ENCODE results near the gene RDH8. TPM values are rescaled to one million over a fixed set of nuclear protein-coding genes. Genes with fewer than 3 reads are reported as not detected.
A peak's percentile ranks its signal among the peaks of the same experiment; 100 is the strongest.

Gene RDH8
- total and polyA plus RNA-seq, 2 experiments from 2014 or later: not detected

GRCh38 chr19:10037367-10037766 is 24.1 kb downstream of the RDH8 start:
- TF ChIP-seq CTCF (IDR thresholded peaks at IDR 0.05; ENCODE audit: poor library complexity): no peak
- no peak for TF ChIP-seq EZH2 (IDR thresholded peaks at IDR 0.05; ENCODE audit: borderline replicate concordance)
- no peak for TF ChIP-seq EZH2phosphoT487 (IDR thresholded peaks at IDR 0.05; ENCODE audit: low read depth, severe bottlenecking, unreplicated experiment)
- no peaks in the 10 kb centered on the region for H3K9me3 ChIP-seq (ENCODE audit: low read depth)
- H3K79me2 ChIP-seq: no peaks in the 10 kb centered on the region
- H3K9me2 ChIP-seq (replicated peaks; ENCODE audit: insufficient read depth): no peaks in the 10 kb centered on the region
- no peaks in the 10 kb centered on the region for H4K20me1 ChIP-seq (ENCODE audit: insufficient read depth, poor library complexity, severe bottlenecking)
- H3K27ac ChIP-seq: no peak overlapping the region
- H3K4me2 ChIP-seq: no peak overlapping the region
- no peak for DNase-seq (ENCODE audit: low spot score)
- no peak overlapping the region for H2AFZ ChIP-seq
- peaks cover 11% of the 10 kb centered on the region for H3K27me3 ChIP-seq
- 58% methylated on average over 4 of the region's 4 CpGs for WGBS (ENCODE audit: low lambda C conversion rate, missing lambda C conversion rate)
- H3K4me1 ChIP-seq (ENCODE audit: insufficient read depth): no peaks in the 10 kb centered on the region
- no peaks in the 10 kb centered on the region for H3K36me3 ChIP-seq (replicated peaks; ENCODE audit: insufficient read depth, low read depth)
- H3K4me3 ChIP-seq: no peak overlapping the region

- no peaks in the 10 kb centered on the region for H4K20me1 ChIP-seq (ENCODE audit: insufficient read depth, poor library complexity, severe bottlenecking)
- 60% methylated on average over 5 of the region's 5 CpGs for WGBS (ENCODE audit: low lambda C conversion rate, missing lambda C conversion rate)
- DNase-seq (ENCODE audit: low spot score): peak; percentile 40
Observed at GRCh38 chr19:10037809-10038208, 24.5 kb downstream of the RDH8 start.

GRCh38 chr19:10043286-10043927 is 30.1 kb downstream of the RDH8 start:
- Histone ChIP-seq H3K9me3 (ENCODE audit: low read depth) (no peaks in the 10 kb centered on the region), H3K4me1 (ENCODE audit: insufficient read depth) (no peaks in the 10 kb centered on the region), H2AFZ (no peak overlapping the region), H3K36me3 (replicated peaks; ENCODE audit: insufficient read depth, low read depth) (no peaks in the 10 kb centered on the region), H3K79me2 (no peaks in the 10 kb centered on the region), H3K27me3 (no peaks in the 10 kb centered on the region), H3K4me3 (no peak overlapping the region), H3K9me2 (replicated peaks; ENCODE audit: insufficient read depth) (no peaks in the 10 kb centered on the region), H3K4me2 (no peak overlapping the region), H3K27ac (no peak overlapping the region), H4K20me1 (ENCODE audit: insufficient read depth, poor library complexity, severe bottlenecking) (no peaks in the 10 kb centered on the region)
- WGBS (ENCODE audit: low lambda C conversion rate, missing lambda C conversion rate): 83% methylated on average over 4 of the region's 4 CpGs
- DNase-seq (ENCODE audit: low spot score): no peak
- TF ChIP-seq EZH2 (IDR thresholded peaks at IDR 0.05; ENCODE audit: borderline replicate concordance) (no peak), CTCF (IDR thresholded peaks at IDR 0.05; ENCODE audit: poor library complexity) (no peak), EZH2phosphoT487 (IDR thresholded peaks at IDR 0.05; ENCODE audit: low read depth, severe bottlenecking, unreplicated experiment) (no peak)

More at GRCh38 chr19:10037809-10038208, 24.5 kb downstream of the RDH8 start:
- TF ChIP-seq CTCF (IDR thresholded peaks at IDR 0.05; ENCODE audit: poor library complexity) (no peak), EZH2phosphoT487 (IDR thresholded peaks at IDR 0.05; ENCODE audit: low read depth, severe bottlenecking, unreplicated experiment) (no peak), EZH2 (IDR thresholded peaks at IDR 0.05; ENCODE audit: borderline replicate concordance) (no peak)
- Histone ChIP-seq H3K9me2 (replicated peaks; ENCODE audit: insufficient read depth) (no peaks in the 10 kb centered on the region), H3K79me2 (no peaks in the 10 kb centered on the region), H3K4me3 (no peak overlapping the region), H3K36me3 (replicated peaks; ENCODE audit: insufficient read depth, low read depth) (no peaks in the 10 kb centered on the region), H3K27me3 (peaks cover 7% of the 10 kb centered on the region), H3K27ac (no peak overlapping the region), H3K9me3 (ENCODE audit: low read depth) (no peaks in the 10 kb centered on the region), H3K4me1 (ENCODE audit: insufficient read depth) (no peaks in the 10 kb centered on the region), H2AFZ (no peak overlapping the region), H3K4me2 (no peak overlapping the region)
